ENCODE data around the gene PMEPA1.

DNA sequence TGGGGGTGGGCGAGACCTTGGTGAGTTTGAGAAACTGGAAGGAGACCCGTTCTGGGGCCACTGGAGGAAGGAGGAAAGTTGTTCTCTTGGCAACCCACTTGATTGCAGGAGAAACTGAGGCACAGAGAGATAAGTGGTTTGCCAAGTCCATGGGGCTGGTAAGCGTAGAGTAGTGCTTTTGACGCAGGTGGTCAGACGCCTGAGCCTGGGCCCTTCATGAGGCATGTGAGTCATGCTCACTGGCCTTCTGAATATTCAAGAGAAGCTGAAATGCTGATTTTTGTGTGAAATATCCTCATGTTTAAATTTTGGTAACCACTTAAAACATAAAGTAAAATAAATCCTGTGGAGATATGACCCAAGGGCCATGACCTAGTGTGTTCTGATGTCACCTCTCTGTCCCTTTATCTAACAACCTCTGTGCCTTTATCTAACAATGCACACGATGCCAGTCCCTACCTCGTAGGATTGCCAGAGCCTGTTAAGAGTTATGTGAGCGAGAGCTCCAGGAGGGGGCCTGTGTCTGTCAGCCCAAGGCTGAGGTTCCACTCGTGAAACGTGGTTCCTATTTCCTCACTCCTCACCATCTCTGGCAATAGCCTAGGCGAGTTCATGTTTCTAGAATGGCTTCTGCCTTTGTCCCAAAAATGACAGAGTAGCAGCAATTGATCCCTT is 32.8 kb upstream of the PMEPA1 start:
- TF ChIP-seq, protein P1, sequence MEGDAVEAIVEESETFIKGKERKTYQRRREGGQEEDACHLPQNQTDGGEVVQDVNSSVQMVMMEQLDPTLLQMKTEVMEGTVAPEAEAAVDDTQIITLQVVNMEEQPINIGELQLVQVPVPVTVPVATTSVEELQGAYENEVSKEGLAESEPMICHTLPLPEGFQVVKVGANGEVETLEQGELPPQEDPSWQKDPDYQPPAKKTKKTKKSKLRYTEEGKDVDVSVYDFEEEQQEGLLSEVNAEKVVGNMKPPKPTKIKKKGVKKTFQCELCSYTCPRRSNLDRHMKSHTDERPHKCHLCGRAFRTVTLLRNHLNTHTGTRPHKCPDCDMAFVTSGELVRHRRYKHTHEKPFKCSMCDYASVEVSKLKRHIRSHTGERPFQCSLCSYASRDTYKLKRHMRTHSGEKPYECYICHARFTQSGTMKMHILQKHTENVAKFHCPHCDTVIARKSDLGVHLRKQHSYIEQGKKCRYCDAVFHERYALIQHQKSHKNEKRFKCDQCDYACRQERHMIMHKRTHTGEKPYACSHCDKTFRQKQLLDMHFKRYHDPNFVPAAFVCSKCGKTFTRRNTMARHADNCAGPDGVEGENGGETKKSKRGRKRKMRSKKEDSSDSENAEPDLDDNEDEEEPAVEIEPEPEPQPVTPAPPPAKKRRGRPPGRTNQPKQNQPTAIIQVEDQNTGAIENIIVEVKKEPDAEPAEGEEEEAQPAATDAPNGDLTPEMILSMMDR (IDR thresholded peaks at IDR 0.05): no peak
- TF ChIP-seq POLR2A (IDR thresholded peaks at IDR 0.05) (no peak), EP300 (IDR thresholded peaks at IDR 0.05) (no peak)
